HG03045 (cell line): ENCODE data around the gene MYL6.
"Not testable (repeated sequence)": the region's sequence is repeated elsewhere in the genome, so short reads cannot be mapped to it uniquely, and the experiment has no call there.

ENCODE experiments used
- ATAC-seq: cut with Tn5 transposase; IDR thresholded peaks from one replicate; pipeline ENCODE4 v1.9.1; 2021; ENCODE audit warnings: mild to moderate bottlenecking, moderate library complexity; ENCODE audit not compliant: unreplicated experiment

Gene MYL6

DNA sequence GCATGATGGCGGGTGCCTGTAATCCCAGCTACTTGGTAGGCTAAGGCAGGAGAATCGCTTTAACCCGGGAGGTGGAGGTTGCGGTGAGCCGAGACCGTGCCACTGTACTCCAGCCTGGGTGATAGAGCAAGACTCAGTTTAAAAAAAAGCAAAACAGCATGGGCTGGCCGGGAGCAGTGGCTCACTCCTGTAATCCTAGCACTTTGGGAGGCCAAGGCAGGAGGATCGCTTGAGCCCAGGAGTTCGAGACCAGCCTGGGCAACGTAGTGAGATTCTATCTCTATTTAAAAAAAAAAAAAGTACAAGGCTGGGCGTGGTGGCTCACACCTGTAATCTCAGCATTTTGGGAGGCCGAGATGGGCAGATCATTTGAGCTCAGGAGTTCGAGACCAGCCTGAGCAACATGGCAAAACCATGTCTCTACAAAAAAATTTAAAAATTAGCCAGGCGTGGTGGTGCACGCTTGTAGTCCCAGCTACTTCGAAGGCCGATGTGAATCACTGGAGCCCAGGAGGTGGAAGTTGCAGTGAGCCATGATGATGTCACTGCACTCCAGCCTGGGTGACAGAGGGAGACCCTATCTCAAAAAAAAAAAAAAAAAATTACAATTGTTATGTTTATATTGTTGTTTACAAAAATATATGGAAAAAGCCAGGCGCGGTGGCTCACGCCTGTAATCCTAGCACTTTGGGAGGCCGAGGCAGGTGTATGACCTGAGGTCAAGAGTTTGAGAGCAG lies 1.5 kb upstream of the MYL6 start:
- ATAC-seq: not testable (repeated sequence)

DNA sequence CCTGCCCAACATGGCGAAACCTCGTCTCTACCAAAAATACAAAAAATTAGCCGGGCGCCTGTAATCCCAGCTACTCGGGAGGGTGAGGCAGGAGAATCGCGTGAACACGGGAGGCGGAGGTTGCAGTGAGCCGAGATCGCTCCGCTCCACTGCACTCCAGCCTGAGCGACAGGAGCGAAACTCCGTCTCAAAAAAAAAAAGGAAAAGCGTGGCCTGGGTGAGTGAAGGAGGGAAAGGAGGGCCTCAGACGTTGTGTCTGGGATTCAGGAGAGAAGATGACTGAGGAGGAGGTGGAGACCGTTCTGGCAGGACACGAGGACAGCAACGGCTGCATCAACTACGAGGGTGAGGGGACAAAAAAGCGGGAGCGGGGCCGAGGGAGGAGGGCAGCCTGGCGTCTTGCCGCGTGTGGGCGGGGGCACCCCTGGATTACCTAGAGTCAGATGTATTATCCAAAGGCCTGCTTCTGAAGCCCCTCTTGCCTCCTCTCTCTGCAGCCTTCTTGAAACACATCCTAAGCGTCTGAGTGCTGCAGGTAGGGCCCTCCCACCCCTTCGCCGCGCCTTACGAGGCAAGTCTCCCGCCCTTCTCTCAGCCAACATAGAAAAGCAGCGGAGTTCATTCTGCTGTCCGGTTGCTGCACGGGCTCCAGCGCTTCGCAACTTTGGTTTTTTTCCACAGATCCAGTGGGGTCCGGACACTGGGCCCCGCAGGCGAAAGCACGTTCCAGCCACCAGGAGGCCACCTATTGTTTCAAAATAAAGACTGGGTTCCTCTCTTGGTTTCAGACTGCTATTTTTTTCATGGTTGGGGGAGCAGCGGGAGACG lies 744 bp upstream of the MYL6 start:
- peak; percentile 23 for ATAC-seq

DNA sequence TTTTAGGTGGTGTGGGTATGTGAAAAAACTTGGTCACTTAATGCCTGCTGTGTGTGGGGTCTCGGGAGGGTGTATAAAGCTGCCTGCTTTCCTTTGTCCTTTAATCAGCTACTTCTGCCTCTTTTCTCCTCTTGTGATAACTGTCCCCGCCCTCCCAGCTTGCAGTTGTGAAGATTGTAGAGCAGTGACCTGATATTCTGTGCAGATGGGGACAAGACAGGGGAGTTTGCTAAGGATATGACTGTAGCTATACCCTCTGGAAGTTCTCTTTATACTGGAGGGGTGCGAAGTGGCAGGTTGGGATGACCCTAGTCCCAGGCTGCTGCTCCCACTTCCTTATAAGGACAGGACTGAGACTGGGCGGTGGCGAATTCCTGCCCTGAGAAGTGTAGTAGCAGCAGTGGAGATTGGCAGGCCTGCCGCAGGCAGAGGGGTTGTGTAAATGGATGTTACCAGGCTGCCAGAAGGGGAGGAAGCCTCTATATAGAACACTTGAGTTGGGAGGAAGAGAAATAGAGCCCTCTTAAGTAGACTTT lies 835 bp downstream of the MYL6 start:
- no peak for ATAC-seq

DNA sequence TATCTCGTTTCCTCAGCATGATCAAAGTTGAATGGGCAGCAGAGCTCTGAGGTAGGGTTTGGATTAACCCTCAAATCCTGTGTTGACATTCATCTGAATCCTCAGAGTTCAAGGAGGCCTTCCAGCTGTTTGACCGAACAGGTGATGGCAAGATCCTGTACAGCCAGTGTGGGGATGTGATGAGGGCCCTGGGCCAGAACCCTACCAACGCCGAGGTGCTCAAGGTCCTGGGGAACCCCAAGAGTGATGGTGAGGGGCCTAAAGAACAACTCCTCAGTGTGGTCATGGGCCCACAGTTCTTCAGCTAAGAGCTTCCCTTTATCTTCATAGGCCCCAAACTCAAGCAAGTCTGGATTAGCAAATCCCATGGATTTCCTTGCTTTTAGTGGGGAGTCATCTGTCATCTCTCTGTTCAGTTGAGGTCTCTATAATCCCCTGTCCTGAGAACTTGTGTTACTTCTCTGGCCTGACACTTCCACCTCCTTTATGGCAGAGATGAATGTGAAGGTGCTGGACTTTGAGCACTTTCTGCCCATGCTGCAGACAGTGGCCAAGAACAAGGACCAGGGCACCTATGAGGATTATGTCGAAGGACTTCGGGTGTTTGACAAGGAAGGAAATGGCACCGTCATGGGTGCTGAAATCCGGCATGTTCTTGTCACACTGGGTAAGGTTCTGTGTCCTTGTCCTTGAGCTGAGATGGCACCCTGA lies 1.5 kb downstream of the MYL6 start:
- ATAC-seq: no peak

DNA sequence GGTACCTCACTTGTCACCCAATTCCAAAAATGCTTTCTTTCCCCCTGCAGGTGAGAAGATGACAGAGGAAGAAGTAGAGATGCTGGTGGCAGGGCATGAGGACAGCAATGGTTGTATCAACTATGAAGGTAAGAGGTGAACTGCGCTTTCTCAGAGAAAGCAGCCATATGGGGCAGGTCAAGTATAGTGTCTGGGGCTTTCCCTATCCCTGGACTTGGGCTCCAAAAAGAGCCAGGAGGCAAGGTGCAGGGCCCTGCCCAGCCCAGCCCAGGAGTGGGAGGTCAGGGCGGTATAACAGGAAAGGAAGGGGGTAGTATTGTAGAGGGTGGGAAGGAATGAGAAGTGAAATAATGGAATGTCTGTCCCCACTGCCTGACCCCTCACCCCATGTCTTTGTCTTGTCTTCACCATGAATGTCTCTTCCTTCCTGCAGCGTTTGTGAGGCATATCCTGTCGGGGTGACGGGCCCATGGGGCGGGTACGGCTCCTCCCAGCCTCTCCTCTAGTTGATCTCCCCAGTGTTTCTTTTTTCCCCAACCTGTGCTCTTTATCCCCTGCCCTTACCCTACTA lies 2.1 kb downstream of the MYL6 start:
- no peak for ATAC-seq

DNA sequence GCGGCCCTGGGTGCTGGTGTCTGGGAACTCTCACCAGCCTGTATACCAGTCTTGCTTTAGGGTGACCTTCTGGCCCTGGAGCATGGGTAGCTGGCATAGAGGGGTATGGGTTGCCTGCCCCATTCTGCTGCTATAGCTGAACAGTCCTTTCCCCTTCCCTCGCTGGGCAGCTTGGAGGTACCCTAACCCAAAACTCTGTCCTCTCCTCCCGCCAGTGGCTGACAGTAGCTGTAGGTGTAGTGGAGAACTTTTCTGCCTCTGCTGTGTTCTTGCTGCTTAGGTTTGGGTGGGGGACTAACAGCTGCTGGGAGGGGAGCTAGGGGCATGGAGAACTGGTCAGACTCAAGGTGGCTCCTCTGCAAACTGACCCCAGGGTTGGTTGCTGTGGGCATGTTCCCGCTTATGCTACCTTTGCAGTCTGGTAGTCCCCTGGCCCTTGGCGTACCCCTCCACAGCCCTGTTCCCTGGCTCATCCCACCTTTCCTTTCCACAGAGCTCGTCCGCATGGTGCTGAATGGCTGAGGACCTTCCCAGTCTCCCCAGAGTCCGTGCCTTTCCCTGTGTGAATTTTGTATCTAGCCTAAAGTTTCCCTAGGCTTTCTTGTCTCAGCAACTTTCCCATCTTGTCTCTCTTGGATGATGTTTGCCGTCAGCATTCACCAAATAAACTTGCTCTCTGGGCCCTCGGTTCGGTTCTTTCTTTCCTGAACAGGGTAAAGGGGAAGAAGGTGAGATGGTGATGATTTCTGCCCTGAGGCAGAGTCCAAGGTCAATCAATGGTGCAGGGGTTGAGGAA lies 2.9 kb downstream of the MYL6 start:
- ATAC-seq: no peak

DNA sequence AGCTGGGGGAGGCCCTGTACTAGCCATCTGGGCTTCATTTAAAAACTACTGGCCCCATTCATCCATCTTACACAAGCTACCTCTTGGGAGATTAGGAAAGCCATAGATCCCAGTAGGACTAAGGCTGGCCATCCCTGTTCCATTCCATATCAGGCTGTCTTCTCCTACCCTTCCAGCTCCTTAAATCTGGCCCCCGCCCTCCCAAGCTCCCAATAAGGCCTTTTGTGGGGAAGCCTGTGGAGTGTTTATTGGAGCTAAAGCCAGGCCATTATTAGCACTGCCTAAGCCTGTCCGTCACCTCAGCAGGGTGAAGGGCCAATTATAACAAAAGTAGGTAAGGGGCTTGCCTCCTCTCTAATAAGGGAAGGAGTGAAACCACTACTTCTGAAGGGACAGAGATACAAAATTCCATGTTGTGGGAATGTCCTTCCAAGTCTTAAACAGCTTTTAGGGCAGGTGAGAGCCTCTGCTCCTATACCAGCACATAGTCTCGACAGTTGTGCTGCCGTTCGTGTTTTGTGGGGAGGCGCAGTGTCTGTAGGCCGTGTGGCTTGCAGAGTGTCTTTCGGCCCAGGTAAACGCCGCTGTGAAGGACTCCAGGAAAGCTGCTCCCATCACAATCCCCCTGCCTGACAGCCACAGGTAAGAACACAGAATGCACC lies 3.7 kb downstream of the MYL6 start:
- ATAC-seq: no peak

DNA sequence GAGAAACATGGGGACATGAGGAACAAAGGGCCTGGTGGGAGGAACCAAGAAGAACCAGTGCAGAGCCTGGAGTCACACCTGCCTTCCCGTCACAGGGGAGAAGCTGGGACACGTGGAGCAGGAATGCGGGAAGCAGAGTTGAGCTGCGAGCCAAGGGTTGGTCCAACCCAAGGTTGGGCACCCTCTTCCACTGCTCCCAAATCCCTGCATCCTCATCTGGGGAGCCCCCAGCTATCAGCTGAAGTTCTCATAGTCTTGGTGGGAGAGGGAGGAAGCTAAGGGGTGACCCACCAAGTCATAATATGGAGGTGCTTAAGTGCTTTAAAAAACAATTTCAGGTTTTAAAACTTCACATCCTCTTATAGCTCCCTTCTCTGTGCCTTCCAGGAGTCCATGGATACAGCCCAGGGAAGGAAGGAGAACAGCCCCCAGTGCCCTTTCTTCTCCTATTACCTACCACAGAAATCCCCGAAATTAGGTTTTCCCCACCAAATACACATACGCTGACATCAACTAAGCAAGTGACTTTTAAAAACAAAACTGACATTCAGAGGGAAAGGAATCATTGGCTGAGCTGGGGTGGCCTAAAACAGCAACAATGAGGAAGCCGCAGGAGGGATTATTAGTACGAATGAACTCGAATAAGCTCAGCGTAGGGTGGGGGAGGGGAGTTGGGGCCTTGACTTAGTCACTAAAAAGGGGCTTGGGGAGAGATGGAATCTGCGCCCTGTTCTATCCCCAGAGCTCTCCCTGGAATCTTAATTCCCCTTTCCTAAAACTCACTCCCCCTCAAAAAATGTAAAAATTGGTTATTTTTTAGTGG lies 4.5 kb downstream of the MYL6 start:
- ATAC-seq: no peak

DNA sequence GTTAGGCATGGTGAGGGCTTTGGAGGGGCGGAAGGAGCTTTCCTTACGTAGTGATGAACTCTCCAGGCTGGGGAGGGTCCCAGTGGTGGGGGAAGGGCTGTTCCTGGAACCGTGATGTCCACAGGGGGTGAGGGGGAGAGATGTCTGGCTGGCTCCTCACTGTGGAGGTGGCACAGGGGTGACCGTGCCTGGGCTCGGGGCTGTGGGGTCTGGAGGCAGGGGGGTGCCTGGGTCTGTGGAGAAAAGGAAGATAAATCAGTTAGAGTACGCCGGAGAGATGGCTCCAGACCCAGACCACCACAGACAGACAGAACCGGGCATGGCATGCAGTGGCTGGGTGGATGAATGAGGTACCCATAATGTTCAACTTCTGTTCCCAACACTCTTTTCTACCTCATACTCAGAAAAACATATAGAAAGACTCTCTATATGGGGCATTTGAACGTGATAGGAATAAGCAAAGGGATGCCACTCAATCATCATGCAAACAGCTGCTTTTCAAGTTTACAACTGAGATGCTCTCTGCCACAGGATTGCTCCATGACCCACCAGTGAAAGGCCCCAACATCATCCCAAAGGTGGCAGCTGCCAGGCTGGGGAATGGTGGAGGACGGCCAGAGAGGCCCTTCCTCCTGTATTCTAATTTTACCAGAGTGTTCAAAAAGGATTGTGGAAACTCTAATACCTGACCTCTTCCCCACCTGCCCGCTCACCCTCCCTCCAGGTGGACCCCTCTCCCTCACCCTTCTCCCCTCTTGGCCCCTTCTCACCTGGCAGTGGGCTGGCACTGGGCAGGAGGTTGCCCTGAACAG lies 5.6 kb downstream of the MYL6 start:
- ATAC-seq: no peak

DNA sequence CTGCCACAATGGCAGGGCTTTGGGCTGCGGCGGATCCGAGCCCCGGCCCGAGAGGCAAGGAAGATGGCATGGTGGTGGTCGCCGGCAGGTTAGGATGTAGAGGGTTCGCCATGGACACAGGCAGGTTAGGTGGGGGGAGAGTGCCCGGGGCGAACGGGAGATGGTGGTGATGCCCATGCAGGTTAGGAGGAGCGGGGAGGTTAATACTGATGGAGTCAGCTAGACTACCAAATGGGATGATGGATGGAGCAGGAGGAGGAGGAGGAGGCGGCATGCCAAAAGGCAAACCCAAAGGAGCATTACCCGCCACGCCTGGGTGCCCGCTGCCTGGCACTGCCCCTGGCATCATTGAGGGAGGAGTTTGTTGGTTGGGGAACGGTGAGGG lies 6.2 kb downstream of the MYL6 start:
- no peak for ATAC-seq

DNA sequence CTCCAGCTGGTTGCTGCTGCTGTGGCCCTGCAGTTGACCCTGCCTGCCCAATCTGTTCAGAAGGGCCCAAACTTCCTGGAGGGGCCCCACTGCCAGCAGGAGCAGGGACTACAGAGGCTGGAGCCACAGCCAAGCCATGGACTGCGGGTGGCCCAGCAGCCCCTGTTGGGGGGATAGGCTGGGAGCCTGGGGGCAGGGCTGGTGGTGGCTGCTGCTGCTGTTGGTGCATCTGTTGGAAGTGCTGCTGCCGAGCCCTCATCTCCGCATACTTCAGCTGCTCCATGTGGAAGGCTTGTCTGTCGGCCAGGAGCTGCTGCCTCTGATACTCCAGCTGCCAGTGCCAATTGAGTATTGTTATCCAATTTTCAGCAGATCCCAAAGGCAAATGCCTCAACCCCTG lies 7.2 kb downstream of the MYL6 start:
- no peak for ATAC-seq

DNA sequence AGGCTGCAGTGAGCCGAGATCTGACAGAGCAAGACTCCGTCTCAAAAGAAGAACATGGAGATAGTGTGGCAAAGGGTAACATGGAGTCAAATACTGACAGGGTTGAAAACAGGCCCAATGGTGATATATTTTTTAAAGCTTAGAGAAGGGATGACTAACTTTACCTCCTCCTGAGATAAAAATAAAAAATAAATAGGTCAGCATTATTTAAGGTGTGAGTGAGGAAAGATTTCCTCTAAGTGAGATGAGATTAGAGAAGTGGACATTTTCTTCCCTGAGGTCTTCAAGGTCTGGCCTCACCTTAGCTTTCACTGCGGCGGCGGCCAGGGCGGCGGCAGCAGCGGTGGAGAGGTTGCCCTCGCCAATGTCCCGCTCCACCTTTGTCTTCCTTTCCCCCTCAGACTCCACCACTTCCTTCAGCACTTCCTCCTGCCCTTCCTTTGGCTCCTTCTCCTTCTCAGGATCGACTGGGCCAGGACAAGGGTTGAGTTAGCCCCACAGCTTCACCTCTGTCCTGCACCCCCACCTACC lies 11.1 kb downstream of the MYL6 start:
- no peak for ATAC-seq

DNA sequence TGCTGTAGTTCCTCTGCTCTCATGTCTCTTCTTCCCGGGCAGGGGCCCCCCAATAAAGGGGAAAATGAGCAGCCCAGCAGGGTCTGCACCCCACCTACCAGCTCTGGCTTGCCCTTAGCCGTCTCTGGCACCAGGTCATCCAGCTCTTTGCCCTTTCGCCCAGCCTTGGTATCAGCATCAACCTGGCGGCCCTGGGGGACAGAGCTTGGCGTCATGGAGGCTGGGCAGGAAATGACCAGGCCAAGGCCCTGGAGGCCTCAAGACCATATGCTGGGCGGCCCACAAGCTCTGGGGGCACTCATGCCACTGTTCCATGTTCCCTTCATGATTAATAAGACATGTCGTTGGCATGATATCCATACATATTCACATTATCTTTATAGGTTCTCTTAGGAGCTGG lies 14.7 kb downstream of the MYL6 start:
- ATAC-seq: no peak

DNA sequence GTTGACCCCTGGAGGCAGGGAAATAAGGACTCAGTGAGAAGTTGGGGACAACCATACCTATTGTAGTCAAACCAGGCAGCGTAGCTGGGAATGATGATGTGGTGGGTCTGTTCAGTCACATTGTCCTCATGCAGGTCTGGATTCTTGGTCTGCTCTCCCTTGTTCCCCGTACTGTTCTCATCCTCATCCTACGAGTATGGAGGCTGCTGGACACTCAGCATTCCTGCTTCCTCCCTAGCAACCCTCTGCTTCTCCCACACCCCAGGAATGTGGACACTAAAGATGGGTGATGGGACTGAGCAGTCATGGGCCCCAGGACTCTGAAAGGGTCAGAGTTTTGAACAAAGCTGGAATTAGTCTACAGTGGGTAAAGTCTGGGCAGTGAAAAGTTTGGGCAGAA lies 20.2 kb downstream of the MYL6 start:
- no peak for ATAC-seq

DNA sequence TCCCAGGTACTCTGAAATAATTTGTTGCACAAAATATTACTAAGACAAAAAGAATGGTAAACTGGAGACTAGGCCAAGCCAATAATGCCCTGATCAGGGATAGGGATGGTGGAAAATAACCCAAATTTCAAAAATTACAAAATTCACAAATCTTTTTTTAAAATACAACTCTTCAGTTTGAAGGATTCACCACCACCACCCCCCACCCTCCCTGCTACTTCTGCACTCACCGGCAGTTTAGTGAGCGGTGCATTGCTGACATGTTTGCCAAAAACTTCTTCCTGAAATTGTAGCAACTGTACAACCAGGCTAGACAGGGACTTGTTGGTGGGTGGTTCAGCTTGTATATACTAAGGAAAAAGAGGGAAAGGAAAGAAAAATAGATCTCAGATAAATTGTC lies 28.8 kb downstream of the MYL6 start:
- ATAC-seq: no peak

DNA sequence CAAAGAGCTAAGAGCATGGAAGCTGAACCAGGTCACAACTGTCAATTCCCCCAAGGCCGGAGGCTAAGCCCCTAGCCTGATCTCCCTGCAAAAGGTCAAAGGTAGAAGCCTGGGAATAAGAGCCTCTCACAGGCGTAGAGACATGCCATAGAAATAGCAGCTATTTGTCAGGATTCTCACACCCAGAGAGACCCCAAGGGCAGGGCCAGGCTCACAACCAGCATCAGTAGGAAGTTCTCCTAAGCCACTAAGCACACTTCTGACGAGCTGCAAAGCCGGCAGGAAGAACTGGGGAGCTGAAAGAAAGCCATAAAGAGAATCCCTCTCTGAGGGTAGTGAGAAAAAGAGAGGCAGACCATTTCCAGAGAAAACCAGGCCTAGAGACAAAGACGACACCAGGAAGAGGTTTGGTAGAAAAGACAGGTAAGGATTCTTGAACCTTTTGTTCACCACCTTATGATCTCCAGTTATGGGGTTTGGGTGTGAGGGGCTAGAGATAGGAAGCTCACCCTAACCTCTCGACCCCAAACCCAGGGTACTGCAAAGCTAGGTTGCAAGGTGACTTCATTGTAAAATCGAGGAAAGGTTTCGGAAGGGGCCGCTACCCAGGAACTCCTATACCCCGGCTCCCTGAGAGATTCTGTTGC lies 30.1 kb downstream of the MYL6 start:
- ATAC-seq: no peak

DNA sequence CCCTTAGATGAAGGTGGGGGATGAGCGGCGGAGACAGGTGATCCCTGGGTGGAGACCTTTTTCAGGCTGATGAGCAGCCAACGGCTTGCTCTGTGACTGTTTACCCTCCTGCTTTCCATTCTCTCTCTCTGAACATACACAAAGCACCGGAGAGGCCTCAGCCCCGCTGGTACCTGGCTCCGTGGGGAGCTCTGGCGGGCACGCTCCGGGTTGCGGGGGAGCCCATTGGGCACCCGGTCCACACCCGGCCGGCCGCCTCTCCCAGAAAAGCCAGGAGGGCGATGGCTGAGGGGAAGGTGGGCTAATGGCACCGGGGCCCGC lies 30.6 kb downstream of the MYL6 start:
- ATAC-seq: no peak
